ENCODE data around the gene OR1C1.
"Not testable (repeated sequence)": the region's sequence is repeated elsewhere in the genome, so short reads cannot be mapped to it uniquely, and the experiment has no call there.

DNA sequence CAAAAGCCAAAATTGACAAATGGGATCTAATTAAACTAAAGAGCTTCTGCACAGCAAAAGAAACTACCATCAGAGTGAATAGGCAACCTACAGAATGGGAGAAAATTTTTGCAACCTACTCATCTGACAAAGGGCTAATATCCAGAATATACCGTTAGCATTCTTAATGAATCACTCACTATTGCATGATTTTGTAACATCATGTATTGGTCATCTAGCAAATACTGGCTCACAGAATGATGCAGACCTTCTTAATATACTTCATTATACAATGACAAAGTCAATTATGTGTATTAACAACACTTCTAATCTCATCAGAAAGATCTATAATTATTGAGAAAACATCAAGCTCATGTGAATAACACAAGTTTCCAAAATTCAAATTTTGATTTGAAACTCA is 6.0 kb downstream of the OR1C1 start:
- not testable (repeated sequence) for TF ChIP-seq KDM5A (IDR thresholded peaks at IDR 0.05); ZSCAN20 (CRISPR knock-in tag; IDR thresholded peaks at IDR 0.05); MAZ (IDR thresholded peaks at IDR 0.05; ENCODE audit: borderline replicate concordance, low read depth, low read length); PHF8 (IDR thresholded peaks at IDR 0.05; ENCODE audit: borderline replicate concordance, low read depth); CBX8 (IDR thresholded peaks at IDR 0.05)
- TF ChIP-seq, protein P1, sequence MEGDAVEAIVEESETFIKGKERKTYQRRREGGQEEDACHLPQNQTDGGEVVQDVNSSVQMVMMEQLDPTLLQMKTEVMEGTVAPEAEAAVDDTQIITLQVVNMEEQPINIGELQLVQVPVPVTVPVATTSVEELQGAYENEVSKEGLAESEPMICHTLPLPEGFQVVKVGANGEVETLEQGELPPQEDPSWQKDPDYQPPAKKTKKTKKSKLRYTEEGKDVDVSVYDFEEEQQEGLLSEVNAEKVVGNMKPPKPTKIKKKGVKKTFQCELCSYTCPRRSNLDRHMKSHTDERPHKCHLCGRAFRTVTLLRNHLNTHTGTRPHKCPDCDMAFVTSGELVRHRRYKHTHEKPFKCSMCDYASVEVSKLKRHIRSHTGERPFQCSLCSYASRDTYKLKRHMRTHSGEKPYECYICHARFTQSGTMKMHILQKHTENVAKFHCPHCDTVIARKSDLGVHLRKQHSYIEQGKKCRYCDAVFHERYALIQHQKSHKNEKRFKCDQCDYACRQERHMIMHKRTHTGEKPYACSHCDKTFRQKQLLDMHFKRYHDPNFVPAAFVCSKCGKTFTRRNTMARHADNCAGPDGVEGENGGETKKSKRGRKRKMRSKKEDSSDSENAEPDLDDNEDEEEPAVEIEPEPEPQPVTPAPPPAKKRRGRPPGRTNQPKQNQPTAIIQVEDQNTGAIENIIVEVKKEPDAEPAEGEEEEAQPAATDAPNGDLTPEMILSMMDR (IDR thresholded peaks at IDR 0.05), result not testable (repeated sequence)
